HT1080 (cell line): ENCODE data around the gene PDZD4. TPM values are rescaled to one million over a fixed set of nuclear protein-coding genes. Genes with fewer than 3 reads are reported as not detected.

Experiments
- DNase-seq: peaks from one replicate; pipeline ENCODE4 v3.0.0-alpha.2; 2015; ENCODE audit warnings: low read depth
- polyA plus RNA-seq, 2 experiments: library from polyadenylated mRNA; depleted of rRNA; stranded (reverse); fragments of >200 nt; gene quantifications; 2 replicates each; pipeline ENCODE4 v1.2.3, GENCODE V29; 2015
- total RNA-seq: library from RNA; depleted of rRNA; stranded (reverse); fragments of >200 nt; shearing (Covaris generic); gene quantifications from 2 replicates; pipeline ENCODE4 v1.2.3, GENCODE V29; 2014; rRNA removed

The PDZD4 gene, protein sequence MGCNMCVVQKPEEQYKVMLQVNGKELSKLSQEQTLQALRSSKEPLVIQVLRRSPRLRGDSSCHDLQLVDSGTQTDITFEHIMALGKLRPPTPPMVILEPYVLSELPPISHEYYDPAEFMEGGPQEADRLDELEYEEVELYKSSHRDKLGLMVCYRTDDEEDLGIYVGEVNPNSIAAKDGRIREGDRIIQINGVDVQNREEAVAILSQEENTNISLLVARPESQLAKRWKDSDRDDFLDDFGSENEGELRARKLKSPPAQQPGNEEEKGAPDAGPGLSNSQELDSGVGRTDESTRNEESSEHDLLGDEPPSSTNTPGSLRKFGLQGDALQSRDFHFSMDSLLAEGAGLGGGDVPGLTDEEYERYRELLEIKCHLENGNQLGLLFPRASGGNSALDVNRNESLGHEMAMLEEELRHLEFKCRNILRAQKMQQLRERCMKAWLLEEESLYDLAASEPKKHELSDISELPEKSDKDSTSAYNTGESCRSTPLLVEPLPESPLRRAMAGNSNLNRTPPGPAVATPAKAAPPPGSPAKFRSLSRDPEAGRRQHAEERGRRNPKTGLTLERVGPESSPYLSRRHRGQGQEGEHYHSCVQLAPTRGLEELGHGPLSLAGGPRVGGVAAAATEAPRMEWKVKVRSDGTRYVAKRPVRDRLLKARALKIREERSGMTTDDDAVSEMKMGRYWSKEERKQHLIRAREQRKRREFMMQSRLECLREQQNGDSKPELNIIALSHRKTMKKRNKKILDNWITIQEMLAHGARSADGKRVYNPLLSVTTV
- total RNA-seq = 0.13 and 0.16 TPM in 2 replicates
- polyA plus RNA-seq (2015; cell fraction: cytosol; rRNA removed) = 0.55 TPM in 2 replicates
- 0.77 and 1.6 TPM in 2 replicates for polyA plus RNA-seq (2015; cell fraction: nucleus; rRNA removed)

GRCh38 chrX:153829799-153830639 lies at the start of gene PDZD4:
PDZD4 (minus strand) TSS chrX:153830544; CDS start chrX:153830298, 246 bp downstream.
- DNase-seq = no peak

GRCh38 chrX:153879741-153880439 lies 49.5 kb upstream of the PDZD4 start:
- DNase-seq = no peak

DNA sequence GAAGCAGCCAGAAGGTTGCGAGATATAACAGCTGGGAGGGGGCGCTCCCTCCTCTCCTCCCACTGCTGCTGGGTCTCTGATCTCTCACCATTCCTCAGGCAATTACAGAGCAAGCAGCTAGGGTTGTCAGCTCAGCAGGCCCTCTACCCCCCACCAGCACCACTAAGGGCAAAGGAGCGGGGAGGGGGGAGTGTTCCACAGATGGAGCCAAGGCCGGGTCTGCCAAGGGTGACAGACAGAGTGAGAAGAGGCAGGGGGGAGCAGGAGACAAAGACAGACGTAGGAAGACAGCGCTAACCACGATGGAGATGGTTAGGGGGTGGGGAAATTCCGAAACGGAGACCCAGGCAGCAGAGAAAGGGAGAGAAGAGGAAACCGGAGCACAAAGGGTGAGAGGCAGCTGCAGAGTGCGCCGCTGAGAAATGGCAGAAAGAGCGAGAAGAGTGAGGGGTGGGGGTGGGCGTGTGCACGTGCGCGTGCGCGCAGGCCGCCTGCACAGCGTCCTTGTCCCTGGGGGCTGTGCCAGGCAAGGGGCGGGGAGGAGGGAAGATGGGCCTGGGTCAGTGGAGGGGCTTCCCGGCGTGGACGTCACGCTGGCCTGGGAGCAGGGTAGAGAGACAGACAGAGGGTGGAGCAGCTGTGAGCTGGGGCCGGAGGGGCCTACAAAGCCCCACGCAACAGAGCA lies 48.8 kb upstream of the PDZD4 start:
- no peak for DNase-seq

DNA sequence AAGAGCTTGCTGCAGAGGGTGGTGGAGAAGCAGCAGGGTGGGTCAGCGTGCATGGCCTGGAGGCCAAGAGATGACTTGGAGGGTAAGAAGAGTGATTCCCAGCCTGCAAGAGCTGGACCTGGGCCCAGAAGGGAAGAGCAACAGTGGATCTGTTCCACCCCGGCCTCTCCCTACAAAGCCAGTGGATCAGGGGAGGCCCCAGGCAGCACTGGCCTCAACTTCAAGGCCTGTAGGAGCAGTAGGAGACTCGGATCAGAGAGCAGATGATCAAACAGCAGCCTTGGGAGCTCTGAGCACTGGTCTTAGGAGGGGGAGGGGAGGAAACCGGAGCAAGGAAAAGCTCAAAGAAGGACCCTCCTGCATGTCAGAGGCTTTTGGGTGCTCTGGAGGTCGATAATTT lies 48.0 kb upstream of the PDZD4 start:
- DNase-seq = no peak

- no peak for DNase-seq
Measured at GRCh38 chrX:153877571-153878261, 47.4 kb upstream of the PDZD4 start.

DNA sequence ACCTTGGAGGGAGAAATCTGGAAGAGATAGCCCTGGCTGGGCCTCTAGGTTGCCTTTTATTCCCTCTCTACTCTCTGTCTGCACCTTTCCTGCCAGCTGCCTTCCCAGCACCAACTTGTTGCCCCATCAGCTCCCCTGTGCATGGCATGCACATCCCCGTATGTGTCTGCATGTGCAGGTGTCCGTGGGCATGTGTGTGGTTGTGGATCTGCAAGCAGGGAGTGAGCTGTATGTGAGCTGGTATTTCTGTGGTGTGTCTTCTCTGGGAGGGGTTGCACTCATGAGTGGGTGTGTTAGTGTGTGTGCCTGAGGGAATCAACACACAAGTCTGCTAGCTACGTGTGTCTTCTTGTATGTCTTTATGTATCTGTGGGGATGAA lies 45.8 kb upstream of the PDZD4 start:
- no peak for DNase-seq

- peak; percentile 30 for DNase-seq
Measured at GRCh38 chrX:153875391-153876111, 45.2 kb upstream of the PDZD4 start.

DNA sequence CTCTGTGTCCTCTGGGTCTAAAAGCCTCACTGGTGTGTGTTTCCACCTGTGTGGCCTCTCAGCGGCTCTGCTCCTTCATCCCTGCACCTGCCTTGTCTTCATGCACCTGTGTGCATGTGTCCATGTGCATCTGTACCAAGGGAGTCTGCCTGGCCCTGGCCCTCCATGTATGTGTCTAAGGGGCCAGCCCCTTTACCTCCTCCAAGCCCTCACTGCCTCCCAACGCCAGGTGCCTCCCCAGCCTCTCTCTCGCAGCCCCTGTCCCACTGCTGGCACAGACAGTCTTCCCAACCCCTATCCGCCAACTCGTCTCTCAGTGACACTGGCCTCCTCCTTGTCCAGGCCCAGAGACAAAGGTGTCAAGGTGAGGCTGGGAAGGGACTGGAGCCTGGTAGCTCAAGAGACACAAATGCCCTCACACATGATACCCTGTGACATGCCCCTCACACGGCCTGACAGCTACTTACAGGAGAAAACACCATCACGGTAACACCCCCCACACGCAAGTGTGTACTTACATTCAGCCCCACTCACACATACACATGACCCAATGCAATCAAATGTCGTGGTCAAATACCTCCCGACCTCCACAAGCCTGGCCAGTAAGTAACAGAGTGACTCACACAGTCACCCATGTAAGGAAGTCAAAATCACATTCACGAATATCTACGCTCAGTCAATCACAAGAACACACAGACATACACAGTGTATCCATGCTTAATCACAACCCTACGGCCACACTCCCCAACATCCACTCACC lies 44.2 kb upstream of the PDZD4 start:
- DNase-seq = no peak

- no peak for DNase-seq
Measured at GRCh38 chrX:153874085-153874365, 43.7 kb upstream of the PDZD4 start.

DNA sequence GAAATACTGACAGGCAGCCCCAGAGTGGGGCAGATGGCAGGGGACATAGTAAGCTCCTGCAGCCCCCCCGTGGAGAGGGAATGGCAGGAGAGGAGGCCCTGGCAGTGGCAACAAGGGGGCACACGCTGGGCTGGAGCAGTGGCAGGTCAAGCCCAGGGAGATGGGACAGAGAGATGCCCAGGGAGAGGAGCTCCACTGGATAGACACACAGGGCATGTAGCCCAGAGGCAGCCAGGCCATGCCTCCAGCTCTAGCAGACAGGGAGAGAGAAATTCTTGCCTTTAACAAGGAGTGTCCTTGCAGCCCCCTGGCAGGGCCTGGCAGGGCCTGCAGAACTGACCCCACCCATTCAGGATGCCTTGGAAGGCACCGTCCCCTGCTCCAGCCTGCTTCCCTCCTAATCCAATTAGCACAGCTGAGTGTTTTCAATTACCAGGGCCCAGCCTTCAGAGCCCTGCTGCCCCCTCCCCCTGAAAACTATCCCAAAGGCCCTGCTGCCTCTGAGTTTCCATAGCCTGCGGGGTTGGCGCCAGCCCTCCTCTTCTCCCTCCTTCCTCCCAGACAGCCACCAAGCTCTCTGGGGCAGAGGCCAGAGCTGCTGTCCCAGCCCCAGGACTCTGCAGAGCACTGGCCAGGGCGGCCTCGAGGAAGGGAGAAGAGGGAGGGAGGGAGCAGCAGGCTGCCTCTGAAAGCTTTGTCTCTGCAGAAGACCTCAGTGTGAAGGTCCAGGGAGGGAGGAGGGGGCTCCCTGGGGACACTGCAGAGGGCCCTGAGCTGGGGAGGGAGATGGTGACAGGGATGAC lies 43.1 kb upstream of the PDZD4 start:
- no peak for DNase-seq

DNA sequence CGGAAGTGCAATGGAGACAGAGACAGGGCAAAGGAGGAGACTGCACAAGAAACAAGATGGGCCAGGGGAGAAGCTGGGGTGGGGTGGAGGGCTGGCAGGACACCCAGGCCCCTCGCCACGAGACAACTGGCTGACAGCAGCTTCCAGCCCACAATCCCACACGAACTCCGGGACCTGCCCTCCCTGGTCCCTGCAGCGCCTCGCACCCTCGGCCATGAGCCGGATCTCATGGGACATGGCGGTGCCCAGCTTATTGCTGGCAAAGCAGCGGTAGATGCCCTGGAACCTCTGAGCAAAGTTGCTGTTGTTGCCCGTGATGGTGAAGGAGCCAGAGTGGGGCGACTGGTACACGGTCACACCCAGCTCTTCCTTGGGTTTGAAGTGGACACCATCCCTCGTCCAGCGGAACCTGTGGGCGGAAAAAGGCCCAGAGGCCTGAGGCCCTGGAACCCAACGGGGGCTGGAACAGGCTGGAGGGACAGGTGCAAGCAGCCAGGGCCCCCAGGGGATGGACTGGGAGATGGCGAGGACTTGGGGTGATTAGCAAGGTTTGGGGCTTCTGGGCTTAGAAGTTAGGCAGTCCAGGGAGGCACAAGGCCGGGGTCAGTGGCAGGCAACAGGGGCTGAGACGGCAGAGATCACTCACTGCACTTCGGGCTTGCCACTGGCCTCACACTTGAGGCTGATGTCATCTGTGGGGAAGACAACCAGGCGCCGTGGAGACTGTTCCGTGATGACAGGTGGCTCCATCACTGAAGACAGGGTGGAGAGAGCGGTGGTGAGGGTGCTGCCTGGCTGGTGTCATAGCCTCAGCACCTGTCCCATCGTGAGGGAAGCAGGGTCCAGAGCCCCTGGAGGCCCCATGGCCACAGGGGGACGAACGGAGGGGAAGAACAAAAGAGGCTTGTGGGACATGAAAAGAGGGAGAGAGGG lies 41.9 kb upstream of the PDZD4 start:
- DNase-seq = no peak

- no peak for DNase-seq
Measured at GRCh38 chrX:153871451-153871850, 41.1 kb upstream of the PDZD4 start.

GRCh38 chrX:153870791-153871360 lies 40.5 kb upstream of the PDZD4 start:
- no peak for DNase-seq

GRCh38 chrX:153870288-153870690 lies 39.9 kb upstream of the PDZD4 start:
- no peak for DNase-seq

- no peak for DNase-seq
Measured at GRCh38 chrX:153869473-153870287, 39.3 kb upstream of the PDZD4 start.
